Neural crest cell (in vitro differentiated cells): ENCODE results near the gene PCA3. TPM values are rescaled to one million over a fixed set of nuclear protein-coding genes. Genes with fewer than 3 reads are reported as not detected.

ENCODE experiments used
- DNase-seq: peaks from one replicate; pipeline ENCODE4 v3.0.0; 2021; ENCODE audit warnings: low read depth, mixed read lengths, low spot score
- H3K27ac Mint-ChIP-seq: one replicate; pipeline ENCODE4 v1.8.0; 2021; ENCODE audit warnings: mild to moderate bottlenecking, mixed read lengths; ENCODE audit not compliant: unreplicated experiment
- H3K27me3 Mint-ChIP-seq: 2 replicates; pipeline ENCODE4 v1.8.0; 2021; ENCODE audit warnings: low read depth, mild to moderate bottlenecking, mixed read lengths
- H3K36me3 Mint-ChIP-seq: 2 replicates; pipeline ENCODE4 v1.8.0; 2021; ENCODE audit warnings: low read depth, mild to moderate bottlenecking, mixed read lengths
- H3K4me1 Mint-ChIP-seq: 2 replicates; pipeline ENCODE4 v1.8.0; 2021; ENCODE audit warnings: mixed read lengths
- H3K4me3 Mint-ChIP-seq: one replicate; pipeline ENCODE4 v1.8.0; 2021; ENCODE audit warnings: mild to moderate bottlenecking, mixed read lengths
- H3K9me3 Mint-ChIP-seq: 2 replicates; pipeline ENCODE4 v1.8.0; 2021; ENCODE audit warnings: mixed read lengths
- total RNA-seq: library from RNA; stranded (reverse); gene quantifications from 2 replicates; pipeline ENCODE4 v1.2.1, GENCODE V29; 2021
- TF ChIP-seq, protein P1 (sequence below): fragments of 200-600 bp; sonication (generic); conservative IDR thresholded peaks from 2 replicates; pipeline ENCODE4 v1.5.0; 2021; ENCODE audit warnings: antibody characterized with exemption, mild to moderate bottlenecking

The PCA3 gene
- total RNA-seq, 1 donor from 2014 or later = not detected

DNA sequence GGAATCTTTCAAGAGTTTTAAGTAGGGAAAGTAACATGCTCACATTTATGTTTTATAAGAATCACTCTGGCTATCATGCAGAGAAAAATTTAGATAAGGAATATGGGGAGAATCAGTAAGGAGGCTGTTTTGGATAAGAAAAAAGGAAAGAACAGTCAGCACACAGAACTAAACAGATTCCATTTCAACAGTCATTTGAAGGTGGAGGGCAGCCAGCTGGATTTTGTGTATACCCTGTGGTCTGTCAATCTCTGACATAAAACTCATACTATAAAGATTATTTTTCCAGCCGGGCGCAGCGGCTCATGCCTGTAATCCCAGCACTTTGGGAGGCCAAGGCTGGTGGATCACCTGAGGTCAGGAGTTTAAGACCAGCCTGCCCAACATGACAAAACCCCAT, 64.2 kb downstream of the PCA3 start:
- no peak for DNase-seq
- Mint-ChIP-seq H3K36me3 (no peaks in the 10 kb centered on the region), H3K4me3 (no peak overlapping the region), H3K4me1 (no peaks in the 10 kb centered on the region), H3K27me3 (no peaks in the 10 kb centered on the region), H3K9me3 (peaks cover 2% of the 10 kb centered on the region), H3K27ac (no peak overlapping the region)
- TF ChIP-seq, protein P1, sequence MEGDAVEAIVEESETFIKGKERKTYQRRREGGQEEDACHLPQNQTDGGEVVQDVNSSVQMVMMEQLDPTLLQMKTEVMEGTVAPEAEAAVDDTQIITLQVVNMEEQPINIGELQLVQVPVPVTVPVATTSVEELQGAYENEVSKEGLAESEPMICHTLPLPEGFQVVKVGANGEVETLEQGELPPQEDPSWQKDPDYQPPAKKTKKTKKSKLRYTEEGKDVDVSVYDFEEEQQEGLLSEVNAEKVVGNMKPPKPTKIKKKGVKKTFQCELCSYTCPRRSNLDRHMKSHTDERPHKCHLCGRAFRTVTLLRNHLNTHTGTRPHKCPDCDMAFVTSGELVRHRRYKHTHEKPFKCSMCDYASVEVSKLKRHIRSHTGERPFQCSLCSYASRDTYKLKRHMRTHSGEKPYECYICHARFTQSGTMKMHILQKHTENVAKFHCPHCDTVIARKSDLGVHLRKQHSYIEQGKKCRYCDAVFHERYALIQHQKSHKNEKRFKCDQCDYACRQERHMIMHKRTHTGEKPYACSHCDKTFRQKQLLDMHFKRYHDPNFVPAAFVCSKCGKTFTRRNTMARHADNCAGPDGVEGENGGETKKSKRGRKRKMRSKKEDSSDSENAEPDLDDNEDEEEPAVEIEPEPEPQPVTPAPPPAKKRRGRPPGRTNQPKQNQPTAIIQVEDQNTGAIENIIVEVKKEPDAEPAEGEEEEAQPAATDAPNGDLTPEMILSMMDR = no peak

DNA sequence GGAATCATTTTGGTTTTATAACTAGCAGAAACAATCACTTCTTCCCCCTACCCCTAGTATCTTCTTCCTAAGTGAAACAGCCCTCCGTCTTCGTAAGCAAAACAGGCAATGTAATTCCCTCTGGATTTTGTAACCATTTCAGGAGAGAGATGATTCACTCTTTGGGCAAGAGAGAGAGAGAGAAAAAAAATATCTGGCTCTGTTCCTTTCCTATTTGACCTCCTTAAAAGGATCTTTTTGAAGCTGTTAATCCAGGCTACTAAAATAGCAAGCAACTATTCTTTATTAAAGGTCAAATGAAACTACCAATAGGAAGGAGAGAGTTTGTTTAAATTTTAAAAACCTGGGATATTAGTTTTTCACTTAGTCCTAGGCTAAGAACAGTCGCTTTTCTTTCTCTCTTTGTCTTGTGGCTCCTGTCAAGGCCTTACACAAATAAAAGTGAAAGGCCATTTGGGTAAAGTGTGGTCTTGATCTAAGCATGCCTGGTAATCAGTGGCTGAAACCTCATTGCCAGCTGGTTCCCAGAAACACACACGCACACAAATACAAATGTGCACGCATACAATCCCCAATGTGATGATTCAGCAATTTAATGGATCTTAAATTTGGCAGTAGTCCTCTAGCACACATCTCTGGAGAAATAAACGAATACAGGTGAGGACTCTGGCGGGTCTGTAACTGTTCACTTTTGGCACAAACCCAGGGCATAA, 71.5 kb downstream of the PCA3 start:
- no peaks in the 10 kb centered on the region for H3K27me3 Mint-ChIP-seq
- H3K27ac Mint-ChIP-seq = no peak overlapping the region
- no peak for DNase-seq
- no peaks in the 10 kb centered on the region for H3K9me3 Mint-ChIP-seq
- peaks cover 6% of the 10 kb centered on the region for H3K4me1 Mint-ChIP-seq
- H3K4me3 Mint-ChIP-seq = no peak overlapping the region
- H3K36me3 Mint-ChIP-seq = no peaks in the 10 kb centered on the region
- TF ChIP-seq, protein P1 = no peak

Other genes with a start within 250 kb of the PCA3 start
- 4.3 and 5.4 TPM in 2 replicates for gene PRUNE2, start 141.7 kb downstream of the PCA3 start, total RNA-seq